Neural progenitor cell (in vitro differentiated cells): ENCODE results near the gene ARPP21. TPM values are rescaled to one million over a fixed set of nuclear protein-coding genes. Genes with fewer than 3 reads are reported as not detected.

Experiments
- DNase-seq: peaks from one replicate; pipeline ENCODE4 v3.0.0-alpha.2; 2016; ENCODE audit warnings: low spot score
- H2AFZ ChIP-seq: fragments of 200-600 bp; sonication (generic); replicated peaks from 2 replicates; pipeline ENCODE4 v1.6.1; 2016; ENCODE audit warnings: antibody characterized with exemption
- H3F3A ChIP-seq: fragments of 200-600 bp; sonication (generic); 2 replicates; pipeline ENCODE4 v1.6.1; 2016; ENCODE audit warnings: antibody characterized with exemption, low read depth
- H3K27ac ChIP-seq: fragments of 200-600 bp; sonication (generic); 2 replicates; pipeline ENCODE4 v1.5.1; 2016; ENCODE audit warnings: mild to moderate bottlenecking
- H3K27me3 ChIP-seq: fragments of 200-600 bp; sonication (generic); 2 replicates; pipeline ENCODE4 v1.6.1; 2016; ENCODE audit warnings: mild to moderate bottlenecking, moderate library complexity
- H3K36me3 ChIP-seq: fragments of 200-600 bp; sonication (generic); 2 replicates; pipeline ENCODE4 v1.5.1; 2016
- H3K4me1 ChIP-seq: fragments of 200-600 bp; sonication (generic); 2 replicates; pipeline ENCODE4 v1.6.1; 2016; ENCODE audit warnings: mixed run types
- H3K4me2 ChIP-seq: fragments of 200-600 bp; sonication (generic); 2 replicates; pipeline ENCODE4 v1.6.1; 2016
- H3K4me3 ChIP-seq: fragments of 200-600 bp; sonication (generic); 2 replicates; pipeline ENCODE4 v1.5.1; 2016
- H3K79me2 ChIP-seq: fragments of 200-600 bp; sonication (generic); 2 replicates; pipeline ENCODE4 v1.6.1; 2016; ENCODE audit warnings: low read depth
- H3K9ac ChIP-seq: fragments of 200-600 bp; sonication (generic); 2 replicates; pipeline ENCODE4 v1.6.1; 2016
- H3K9me3 ChIP-seq: fragments of 200-600 bp; sonication (generic); 2 replicates; pipeline ENCODE4 v1.5.1; 2016; ENCODE audit warnings: low read depth
- H4K20me1 ChIP-seq: fragments of 200-600 bp; sonication (generic); 2 replicates; pipeline ENCODE4 v1.6.1; 2016; ENCODE audit warnings: low read depth
- H3K27ac Mint-ChIP-seq: 3 replicates; pipeline ENCODE4 v1.8.0; 2021; ENCODE audit warnings: mixed read lengths
- H3K27me3 Mint-ChIP-seq: 2 replicates; pipeline ENCODE4 v1.8.0; 2022; ENCODE audit warnings: low read depth, mild to moderate bottlenecking, inconsistent platforms, moderate library complexity, mixed read lengths; ENCODE audit not compliant: insufficient read depth
- H3K36me3 Mint-ChIP-seq: 3 replicates; pipeline ENCODE4 v1.8.0; 2021; ENCODE audit warnings: mixed read lengths
- H3K4me1 Mint-ChIP-seq: 3 replicates; pipeline ENCODE4 v1.8.0; 2021; ENCODE audit warnings: mixed read lengths
- H3K4me3 Mint-ChIP-seq: 3 replicates; pipeline ENCODE4 v1.8.0; 2021; ENCODE audit warnings: mild to moderate bottlenecking, moderate library complexity, mixed read lengths
- H3K9me3 Mint-ChIP-seq: 3 replicates; pipeline ENCODE4 v1.8.0; 2020; ENCODE audit warnings: mixed read lengths
- EZH2 ChIP-seq: fragments of 200-600 bp; sonication (generic); IDR thresholded peaks from 2 replicates; pipeline ENCODE4 v1.6.1; 2017; ENCODE audit warnings: antibody characterized with exemption, mild to moderate bottlenecking, moderate library complexity
- EZH2phosphoT487 ChIP-seq: fragments of 200-600 bp; sonication (generic); IDR thresholded peaks from 2 replicates; pipeline ENCODE4 v1.6.1; 2017; ENCODE audit warnings: antibody characterized with exemption
- total RNA-seq: library from RNA; depleted of rRNA; stranded (reverse); fragments of >200 nt; gene quantifications from 2 replicates; pipeline ENCODE4 v1.2.3, GENCODE V29; 2015; ENCODE audit warnings: low replicate concordance
- TF ChIP-seq, protein P1 (sequence below): fragments of 200-600 bp; sonication (generic); IDR thresholded peaks from 2 replicates; pipeline ENCODE4 v1.5.1; 2017; ENCODE audit warnings: antibody characterized with exemption, mild to moderate bottlenecking

ARPP21 gene
- total RNA-seq, 1 donor from 2014 or later: not detected

DNA sequence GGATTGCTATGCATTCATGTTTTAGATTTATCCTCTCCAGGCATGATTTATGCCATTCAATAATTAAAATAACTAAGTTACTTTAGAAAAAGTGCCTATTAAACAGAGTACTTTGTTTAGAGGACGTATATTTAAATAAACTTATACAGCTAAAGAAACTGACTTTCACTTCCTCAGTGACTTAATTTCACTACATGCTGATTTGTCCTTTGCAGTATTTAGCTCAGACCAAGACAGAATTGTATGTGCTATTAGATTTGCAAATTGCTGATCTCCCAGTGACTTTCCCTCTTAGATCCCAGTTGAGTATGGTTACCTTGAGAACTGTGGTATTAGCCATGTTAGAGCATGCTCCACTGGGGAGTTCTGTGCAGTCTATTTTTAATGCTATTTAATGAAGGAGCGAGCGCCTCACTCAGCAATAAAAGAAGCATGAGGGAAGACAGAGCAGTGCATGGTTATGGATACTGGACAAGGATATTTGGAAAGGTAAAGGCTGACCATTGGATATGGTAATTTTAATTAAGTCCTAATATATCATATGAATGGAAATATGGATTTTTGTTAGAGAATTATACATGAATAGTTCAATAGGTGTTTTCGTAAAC lies 2.7 kb downstream of the ARPP21 start:
- H3K9me3 Mint-ChIP-seq: peaks cover 2% of the 10 kb centered on the region
- H3K27me3 Mint-ChIP-seq: peaks cover 30% of the 10 kb centered on the region
- Histone ChIP-seq H3K4me3 (no peak overlapping the region), H3F3A (no peaks in the 10 kb centered on the region), H3K79me2 (no peaks in the 10 kb centered on the region), H3K27me3 (peaks cover 72% of the 10 kb centered on the region), H3K9me3 (no peaks in the 10 kb centered on the region), H3K4me1 (no peaks in the 10 kb centered on the region), H3K9ac (no peak overlapping the region), H3K27ac (no peak overlapping the region), H3K36me3 (no peaks in the 10 kb centered on the region), H4K20me1 (no peaks in the 10 kb centered on the region), H3K4me2 (no peak overlapping the region), H2AFZ (no peak overlapping the region)
- TF ChIP-seq EZH2phosphoT487 (no peak), EZH2 (no peak)
- TF ChIP-seq, protein P1, sequence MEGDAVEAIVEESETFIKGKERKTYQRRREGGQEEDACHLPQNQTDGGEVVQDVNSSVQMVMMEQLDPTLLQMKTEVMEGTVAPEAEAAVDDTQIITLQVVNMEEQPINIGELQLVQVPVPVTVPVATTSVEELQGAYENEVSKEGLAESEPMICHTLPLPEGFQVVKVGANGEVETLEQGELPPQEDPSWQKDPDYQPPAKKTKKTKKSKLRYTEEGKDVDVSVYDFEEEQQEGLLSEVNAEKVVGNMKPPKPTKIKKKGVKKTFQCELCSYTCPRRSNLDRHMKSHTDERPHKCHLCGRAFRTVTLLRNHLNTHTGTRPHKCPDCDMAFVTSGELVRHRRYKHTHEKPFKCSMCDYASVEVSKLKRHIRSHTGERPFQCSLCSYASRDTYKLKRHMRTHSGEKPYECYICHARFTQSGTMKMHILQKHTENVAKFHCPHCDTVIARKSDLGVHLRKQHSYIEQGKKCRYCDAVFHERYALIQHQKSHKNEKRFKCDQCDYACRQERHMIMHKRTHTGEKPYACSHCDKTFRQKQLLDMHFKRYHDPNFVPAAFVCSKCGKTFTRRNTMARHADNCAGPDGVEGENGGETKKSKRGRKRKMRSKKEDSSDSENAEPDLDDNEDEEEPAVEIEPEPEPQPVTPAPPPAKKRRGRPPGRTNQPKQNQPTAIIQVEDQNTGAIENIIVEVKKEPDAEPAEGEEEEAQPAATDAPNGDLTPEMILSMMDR: no peak
- H3K36me3 Mint-ChIP-seq: no peaks in the 10 kb centered on the region
- no peak for DNase-seq
- H3K27ac Mint-ChIP-seq: no peak overlapping the region
- H3K4me3 Mint-ChIP-seq: no peak overlapping the region
- peaks cover 8% of the 10 kb centered on the region for H3K4me1 Mint-ChIP-seq

DNA sequence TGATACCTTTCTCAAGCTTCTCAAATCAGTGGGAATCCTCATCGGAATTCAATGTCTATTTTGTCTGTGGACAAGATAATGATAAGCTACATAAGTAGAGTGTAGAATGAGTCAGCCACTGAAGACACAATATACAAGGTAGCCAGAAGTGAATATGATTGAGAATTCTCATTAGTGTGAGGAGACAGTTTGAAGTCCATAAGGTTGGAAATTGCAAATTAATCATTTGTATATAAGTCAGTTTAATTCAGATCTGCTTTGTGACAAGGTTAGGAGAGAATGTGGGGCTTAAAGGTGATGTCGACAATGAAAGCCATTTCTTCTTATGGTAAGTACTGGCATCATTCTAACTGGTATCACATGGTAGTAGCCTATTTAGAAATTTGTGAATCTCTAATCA lies 4.2 kb downstream of the ARPP21 start:
- no peaks in the 10 kb centered on the region for H3K36me3 Mint-ChIP-seq
- Histone ChIP-seq H3K4me1 (no peaks in the 10 kb centered on the region), H3K4me3 (no peak overlapping the region), H4K20me1 (no peaks in the 10 kb centered on the region), H3K79me2 (no peaks in the 10 kb centered on the region), H3K36me3 (no peaks in the 10 kb centered on the region), H3K27ac (no peak overlapping the region), H3K27me3 (peaks cover 57% of the 10 kb centered on the region), H3K9ac (no peak overlapping the region), H3K9me3 (no peaks in the 10 kb centered on the region), H2AFZ (no peak overlapping the region), H3F3A (no peaks in the 10 kb centered on the region), H3K4me2 (no peak overlapping the region)
- H3K27me3 Mint-ChIP-seq: peaks cover 24% of the 10 kb centered on the region
- H3K27ac Mint-ChIP-seq: no peak overlapping the region
- no peak overlapping the region for H3K4me3 Mint-ChIP-seq
- TF ChIP-seq EZH2 (no peak), EZH2phosphoT487 (no peak)
- TF ChIP-seq, protein P1: no peak
- peaks cover under 1% of the 10 kb centered on the region for H3K9me3 Mint-ChIP-seq
- no peak for DNase-seq
- H3K4me1 Mint-ChIP-seq: peaks cover 6% of the 10 kb centered on the region

DNA sequence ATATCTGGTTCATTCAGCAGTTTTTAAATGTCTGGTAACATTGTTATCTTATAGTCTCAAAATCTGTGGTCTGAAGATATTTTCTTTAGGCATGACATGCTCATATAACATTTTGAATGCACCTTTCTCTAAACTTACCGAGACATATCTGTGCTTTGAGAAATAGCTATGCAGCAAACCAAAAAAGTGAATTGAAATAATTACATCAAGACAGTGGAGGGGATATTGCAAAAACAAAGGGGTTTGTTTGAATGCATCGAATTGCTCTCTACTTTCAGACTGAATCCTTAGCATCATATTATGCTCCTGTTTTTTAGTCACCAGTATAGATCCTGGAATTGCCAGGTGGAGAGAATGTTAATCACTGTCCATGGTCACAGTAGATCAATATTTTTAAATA lies 5.1 kb downstream of the ARPP21 start:
- Histone ChIP-seq H3K79me2 (no peaks in the 10 kb centered on the region), H3K9me3 (no peaks in the 10 kb centered on the region), H3F3A (no peaks in the 10 kb centered on the region), H3K9ac (no peak overlapping the region), H2AFZ (no peak overlapping the region), H3K27me3 (peaks cover 48% of the 10 kb centered on the region), H3K4me3 (no peak overlapping the region), H4K20me1 (no peaks in the 10 kb centered on the region), H3K36me3 (no peaks in the 10 kb centered on the region), H3K4me1 (no peaks in the 10 kb centered on the region), H3K27ac (no peak overlapping the region), H3K4me2 (no peak overlapping the region)
- Mint-ChIP-seq H3K36me3 (no peaks in the 10 kb centered on the region), H3K27ac (no peak overlapping the region), H3K27me3 (peaks cover 17% of the 10 kb centered on the region), H3K9me3 (no peaks in the 10 kb centered on the region), H3K4me1 (peaks cover 6% of the 10 kb centered on the region), H3K4me3 (no peak overlapping the region)
- no peak for DNase-seq
- TF ChIP-seq EZH2phosphoT487: no peak
- TF ChIP-seq, protein P1: no peak
- no peak for TF ChIP-seq EZH2
